GM12875 (cell line): Measurements from ENCODE around the gene RAD54L2.
"Not testable (repeated sequence)": the region's sequence is repeated elsewhere in the genome, so short reads cannot be mapped to it uniquely, and the experiment has no call there.

Experiments used
- H3K4me3 ChIP-seq: one replicate; pipeline ENCODE4 v1.5.1; 2011; ENCODE audit warnings: low read depth, low read length, control low read depth
- TF ChIP-seq, protein P1 (sequence below): IDR thresholded peaks from 2 replicates; pipeline ENCODE4 v1.5.1; 2011; ENCODE audit warnings: low read depth, mild to moderate bottlenecking, control low read depth, inconsistent platforms, low read length, moderate library complexity, borderline replicate concordance; ENCODE audit not compliant: insufficient read depth

Gene RAD54L2

DNA sequence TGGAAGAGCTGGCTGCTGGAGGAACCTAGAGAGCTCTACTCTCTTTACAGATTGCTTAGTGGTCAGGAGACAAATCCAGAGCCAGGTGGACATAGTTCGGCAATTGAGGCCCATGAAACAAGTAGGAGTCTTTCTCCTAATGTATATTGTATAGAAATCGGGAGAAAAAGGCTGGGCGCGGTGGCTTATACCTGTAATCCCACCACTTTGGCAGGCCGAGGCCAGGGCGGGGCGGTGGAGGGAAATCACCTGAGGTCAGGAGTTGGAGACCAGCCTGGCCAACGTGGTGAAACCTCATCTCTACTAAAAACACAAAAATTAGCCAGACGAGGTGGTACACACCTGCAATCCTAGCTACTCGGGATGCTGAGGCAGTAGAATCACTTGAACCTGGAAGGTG lies 10.8 kb downstream of the RAD54L2 start:
- TF ChIP-seq, protein P1, sequence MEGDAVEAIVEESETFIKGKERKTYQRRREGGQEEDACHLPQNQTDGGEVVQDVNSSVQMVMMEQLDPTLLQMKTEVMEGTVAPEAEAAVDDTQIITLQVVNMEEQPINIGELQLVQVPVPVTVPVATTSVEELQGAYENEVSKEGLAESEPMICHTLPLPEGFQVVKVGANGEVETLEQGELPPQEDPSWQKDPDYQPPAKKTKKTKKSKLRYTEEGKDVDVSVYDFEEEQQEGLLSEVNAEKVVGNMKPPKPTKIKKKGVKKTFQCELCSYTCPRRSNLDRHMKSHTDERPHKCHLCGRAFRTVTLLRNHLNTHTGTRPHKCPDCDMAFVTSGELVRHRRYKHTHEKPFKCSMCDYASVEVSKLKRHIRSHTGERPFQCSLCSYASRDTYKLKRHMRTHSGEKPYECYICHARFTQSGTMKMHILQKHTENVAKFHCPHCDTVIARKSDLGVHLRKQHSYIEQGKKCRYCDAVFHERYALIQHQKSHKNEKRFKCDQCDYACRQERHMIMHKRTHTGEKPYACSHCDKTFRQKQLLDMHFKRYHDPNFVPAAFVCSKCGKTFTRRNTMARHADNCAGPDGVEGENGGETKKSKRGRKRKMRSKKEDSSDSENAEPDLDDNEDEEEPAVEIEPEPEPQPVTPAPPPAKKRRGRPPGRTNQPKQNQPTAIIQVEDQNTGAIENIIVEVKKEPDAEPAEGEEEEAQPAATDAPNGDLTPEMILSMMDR, result no peak
- no peak overlapping the region for H3K4me3 ChIP-seq

DNA sequence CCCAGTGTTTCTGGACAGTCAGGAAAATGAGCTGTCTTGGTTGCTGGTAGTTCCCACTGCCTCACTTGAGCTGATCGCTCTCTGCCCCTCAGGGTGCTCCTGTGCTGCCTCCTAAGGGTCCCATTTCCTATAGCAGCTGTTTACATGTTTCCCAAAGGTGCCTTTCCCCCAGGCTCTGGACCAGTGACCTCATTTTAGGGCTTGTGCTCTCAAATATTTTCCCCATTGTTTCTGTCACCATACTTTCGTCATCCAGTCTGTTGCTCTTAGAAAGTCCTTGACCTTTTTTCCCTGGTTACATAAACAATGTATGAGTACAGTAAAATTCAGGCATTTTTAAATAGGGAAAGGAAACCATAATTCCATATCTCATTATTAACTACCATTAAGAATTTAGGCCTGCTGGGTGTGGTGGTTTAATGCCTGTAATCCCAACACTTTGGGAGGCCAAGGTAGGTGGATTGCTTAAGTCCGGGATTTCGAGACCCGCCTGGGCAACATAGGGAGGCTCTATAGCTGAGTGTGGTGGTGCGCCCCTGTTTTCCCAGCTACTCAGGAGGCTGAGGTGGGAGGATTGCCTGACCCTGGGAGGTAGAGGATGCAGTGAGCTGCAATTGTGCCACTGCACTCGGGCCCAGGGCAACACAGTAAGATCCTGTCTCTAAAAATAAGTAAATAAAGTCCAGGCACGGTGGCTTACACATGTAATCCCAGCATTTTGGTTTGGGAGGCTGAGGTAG lies 11.7 kb downstream of the RAD54L2 start:
- TF ChIP-seq, protein P1, result no peak
- no peak overlapping the region for H3K4me3 ChIP-seq

DNA sequence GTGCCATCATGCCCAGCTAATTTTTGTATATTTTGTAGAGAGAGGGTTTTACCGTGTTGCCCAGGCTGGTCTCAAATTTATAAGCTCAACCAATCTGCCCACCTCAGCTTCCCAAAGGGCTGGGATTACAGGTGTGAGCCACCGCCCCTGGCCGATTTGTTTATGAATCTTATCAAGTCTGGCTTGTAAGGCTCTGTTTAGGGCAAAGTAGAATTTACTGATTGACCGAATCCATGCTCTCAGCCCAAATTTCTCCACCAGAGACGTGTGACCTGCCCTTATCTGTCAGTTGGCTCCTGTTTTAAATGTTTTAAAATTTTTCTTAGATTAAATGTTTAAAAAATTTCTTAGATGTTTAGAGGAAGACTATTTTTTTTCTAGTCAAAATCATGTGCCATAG lies 19.5 kb downstream of the RAD54L2 start:
- H3K4me3 ChIP-seq, result no peak overlapping the region
- TF ChIP-seq, protein P1, result no peak

DNA sequence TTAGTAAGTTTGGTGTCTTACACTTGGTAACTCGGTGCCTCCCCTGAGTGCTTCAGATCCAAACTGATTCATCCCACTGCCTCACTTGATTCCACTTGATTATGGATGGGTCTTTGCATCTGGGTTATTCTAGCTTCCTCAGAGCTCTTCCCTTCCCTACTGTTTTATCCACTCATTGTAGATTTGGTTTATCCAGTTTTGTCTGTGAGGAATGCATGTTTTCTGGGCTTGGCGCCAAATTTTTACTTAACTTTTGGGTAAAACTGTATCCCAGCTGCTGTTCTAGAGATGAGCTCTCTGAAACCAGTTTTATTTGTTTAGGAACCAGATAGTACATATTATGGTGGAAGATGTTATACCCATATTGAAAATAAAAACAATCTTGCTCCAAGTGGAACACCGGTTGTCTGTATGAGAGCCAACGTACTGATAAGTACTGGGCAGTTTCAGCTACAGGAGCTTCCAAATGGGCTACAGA lies 20.9 kb downstream of the RAD54L2 start:
- no peak overlapping the region for H3K4me3 ChIP-seq
- TF ChIP-seq, protein P1, result no peak

DNA sequence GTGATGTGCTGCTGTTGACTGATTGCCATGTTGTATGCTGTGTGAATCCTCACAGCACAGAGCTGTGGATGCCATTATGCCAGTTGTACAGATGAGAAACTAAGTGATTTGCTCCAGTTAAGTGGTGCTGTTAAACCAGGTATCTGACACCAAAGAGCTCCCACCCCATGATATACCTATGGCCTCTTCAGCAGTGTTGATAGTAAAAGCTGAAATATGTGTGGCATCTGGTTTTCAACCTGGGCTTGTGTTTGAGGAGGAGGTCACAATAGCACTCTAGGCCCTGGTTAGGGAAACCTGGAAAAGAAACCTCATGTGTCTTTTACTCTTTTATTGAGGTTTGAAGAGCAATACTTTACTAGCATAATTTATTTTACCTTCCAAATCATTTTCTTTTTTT lies 21.4 kb downstream of the RAD54L2 start:
- TF ChIP-seq, protein P1, result no peak
- no peak overlapping the region for H3K4me3 ChIP-seq

DNA sequence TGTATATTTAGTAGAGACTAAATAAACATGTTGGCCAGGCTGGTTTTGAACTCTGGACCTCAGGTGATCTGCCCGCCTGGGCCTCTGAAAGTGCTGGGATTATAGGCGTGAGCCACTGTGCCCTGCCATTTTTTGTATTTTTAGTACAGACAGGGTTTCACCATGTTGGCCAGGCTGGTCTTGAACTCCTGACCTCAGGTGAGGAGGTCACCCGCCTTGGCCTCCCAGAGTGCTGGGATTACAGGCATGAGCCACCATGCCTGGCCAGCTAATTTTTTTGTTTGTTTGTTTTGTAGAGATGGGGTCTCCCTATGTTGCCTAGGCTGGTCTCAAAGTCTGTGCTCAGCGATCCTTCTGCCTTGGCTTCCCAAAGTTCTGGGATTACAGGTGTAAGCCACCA lies 23.9 kb downstream of the RAD54L2 start:
- not testable (repeated sequence) for H3K4me3 ChIP-seq

DNA sequence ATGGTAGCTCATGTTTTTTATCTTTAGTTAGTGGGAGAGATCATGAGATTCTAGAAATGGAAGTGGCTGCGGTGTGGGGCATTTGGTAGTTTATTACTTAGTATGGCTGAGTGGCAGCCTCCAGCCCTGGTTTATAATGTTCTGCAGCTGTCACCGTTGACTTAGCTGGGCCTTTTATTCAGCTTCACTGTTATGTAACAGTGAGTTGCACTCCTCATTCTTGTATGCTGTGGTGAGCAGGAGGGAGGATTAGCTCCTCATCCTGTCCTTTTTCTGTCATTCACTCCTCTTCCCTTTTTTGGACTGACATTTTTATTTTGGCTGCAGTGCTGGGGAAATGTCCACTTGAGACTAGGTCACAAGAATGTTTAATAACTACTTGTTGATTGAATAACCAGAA lies 29.5 kb downstream of the RAD54L2 start:
- H3K4me3 ChIP-seq, result no peak overlapping the region
- TF ChIP-seq, protein P1, result no peak
